CD4-positive, alpha-beta T cell treated with Interferon gamma for 1 hour (primary cell): ENCODE data around the gene USP24.

Experiments used
- DNase-seq: peaks from one replicate; pipeline ENCODE4 v3.0.0-alpha.2; 2020

Gene USP24

DNA sequence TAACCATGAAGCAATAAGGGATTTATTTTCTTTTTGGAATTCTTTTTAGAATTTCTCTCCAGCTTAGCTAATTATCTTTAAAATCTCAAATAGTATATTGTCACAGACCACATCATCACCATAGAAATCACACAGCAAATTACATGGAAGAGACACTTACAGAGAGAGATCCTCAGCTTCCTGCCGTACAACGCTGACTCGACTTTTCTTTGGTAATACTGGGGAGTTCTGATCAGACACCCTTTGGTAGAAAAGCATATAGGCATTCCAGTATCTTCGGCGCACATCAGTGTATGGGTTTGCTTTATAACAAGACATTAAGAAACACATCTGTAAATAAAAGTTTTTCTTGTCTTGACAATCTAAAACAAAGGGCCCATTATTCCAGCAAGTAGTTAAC is 120.1 kb downstream of the USP24 start:
- DNase-seq: no peak

DNA sequence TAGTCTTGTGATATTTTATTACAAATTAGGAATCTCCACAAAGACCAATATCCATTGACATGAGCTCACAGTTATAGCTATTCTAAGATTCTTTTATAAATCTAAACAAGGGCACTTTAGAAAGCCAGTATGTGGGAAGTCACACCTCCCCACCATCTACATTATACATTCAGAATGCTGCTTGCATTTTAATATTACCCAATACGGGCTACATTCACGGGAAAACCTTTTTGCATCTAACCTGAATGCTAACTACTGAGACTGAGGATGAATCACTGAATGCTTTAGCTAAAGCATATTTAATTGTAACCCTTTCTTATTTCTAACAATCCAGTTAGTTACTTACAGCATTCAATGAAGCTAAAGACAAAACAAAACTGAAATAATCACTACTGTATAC is 122.7 kb downstream of the USP24 start:
- DNase-seq: no peak

DNA sequence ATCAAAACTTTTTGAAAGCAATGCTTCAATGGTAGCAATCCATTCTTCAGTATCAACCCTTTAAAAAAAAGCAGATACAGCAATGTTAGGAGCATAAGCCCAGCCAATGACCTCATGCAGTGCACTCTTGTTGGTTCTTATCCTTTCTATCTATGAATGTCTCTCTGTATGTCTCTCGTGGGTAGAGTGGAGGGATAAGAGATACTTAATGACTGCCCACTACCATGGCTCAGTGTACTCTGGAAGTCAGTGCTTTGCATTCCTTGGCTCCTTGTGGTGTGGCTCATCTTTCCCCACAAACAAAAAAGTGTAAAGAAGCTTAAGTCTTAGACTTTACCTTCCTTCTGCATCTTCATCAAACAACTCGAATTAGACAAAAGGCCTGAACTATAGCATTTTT is 125.5 kb downstream of the USP24 start:
- DNase-seq: no peak

DNA sequence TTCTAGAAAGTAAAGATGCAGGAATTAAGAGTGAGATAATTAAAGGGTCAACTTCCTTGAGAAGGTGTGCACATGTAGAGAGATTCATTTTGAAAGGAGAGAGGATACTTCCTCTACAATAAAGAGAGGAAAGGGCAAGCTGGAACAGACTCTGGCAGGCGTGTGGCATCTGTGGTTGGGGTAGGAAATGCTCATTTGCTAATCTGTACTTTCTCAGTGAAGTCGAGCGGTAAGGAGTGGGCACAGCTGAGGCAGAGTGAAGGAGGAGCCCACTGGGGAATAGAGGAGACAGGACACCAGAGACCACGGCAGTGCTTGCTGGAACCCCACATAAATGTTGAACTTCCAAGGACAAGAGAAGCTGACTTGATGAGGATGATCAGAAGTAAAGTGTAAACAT is 126.8 kb downstream of the USP24 start:
- DNase-seq: no peak

DNA sequence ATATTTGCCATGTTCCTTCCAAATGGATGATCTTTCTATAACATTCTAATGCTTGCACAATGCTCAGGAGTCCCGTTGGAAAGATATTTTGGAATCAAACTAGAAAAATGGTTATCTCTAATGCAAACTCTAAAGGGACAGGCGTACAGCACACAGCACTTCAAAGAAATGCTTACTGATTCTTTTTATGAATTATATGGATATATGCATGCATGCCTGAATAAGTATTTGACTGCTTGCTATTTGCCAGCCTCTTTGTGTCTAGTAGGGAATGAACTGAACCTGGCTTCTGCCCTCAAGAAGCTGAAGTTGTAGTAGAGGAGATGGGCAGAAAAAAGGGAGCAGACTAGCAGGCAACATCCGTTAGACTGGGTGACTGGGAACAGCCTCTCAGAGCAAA is 127.7 kb downstream of the USP24 start:
- DNase-seq: no peak

DNA sequence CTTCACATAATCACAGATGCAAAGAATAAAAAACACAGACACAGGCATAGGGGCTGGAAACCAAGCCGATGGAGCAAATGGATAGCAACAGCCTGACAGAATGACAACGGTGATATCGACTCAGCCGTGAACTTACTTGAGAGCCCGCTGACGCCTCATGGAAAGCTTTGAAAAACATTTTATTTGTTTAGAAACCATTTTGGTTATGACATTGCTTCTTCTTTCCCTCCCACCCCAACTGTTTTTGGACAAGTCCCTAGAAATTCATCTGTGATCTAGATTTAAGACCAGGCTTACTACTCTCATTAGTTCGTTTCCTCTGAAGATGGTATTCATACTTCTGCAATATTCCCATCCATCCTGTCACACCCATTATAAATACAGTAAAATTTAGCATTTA is 130.9 kb downstream of the USP24 start:
- DNase-seq: no peak

DNA sequence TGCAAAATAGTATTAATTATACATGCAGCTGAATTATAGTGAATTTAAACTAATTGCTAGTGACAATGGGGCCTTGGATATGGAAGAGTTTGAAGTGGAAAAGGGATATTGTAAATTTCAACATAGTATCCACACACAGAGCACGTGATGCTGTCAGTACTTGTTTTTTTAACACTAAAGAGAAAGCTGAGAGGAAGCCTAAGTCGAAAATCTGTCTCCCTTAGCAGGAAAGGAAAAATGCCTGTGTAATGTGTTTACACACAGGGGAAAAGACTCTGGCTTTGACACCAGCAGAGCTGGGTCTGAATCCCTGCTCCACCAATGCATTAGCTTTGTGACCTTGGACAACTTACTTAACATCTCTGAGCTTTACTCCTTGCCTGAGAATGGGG is 133.3 kb downstream of the USP24 start:
- no peak for DNase-seq

DNA sequence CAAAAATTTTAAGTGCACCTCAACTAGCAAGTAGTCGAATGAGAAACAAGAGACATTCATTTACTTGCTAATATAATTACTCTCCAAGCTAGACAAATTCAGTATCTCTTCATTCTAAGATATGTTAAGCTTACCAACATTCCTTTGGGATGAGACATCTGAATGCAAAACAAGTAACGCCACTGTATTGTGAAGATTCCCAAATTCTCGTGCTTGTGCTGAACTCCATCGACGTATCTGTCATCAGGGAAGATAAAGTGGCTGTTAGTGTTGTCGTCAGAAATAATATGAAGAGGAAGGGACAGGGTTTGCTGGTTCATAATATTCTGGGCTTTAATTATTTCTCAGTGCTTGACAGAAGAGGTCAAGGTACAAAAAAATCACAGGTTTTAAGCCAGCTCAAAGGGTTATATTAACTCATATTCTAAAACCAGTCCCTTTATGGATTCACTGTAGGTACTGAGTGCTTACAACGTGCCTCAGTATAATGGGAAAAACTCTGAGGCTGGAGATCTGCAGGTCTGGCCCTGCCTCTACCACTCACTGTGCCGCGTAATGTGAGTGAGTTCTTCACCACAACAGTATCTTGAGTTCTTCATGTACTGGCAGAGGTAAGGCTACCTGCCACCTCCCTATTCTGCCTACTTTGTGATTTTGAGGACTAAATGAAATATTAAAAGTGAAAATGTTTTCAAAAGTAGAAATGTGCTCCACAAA is 133.8 kb downstream of the USP24 start:
- DNase-seq: no peak

DNA sequence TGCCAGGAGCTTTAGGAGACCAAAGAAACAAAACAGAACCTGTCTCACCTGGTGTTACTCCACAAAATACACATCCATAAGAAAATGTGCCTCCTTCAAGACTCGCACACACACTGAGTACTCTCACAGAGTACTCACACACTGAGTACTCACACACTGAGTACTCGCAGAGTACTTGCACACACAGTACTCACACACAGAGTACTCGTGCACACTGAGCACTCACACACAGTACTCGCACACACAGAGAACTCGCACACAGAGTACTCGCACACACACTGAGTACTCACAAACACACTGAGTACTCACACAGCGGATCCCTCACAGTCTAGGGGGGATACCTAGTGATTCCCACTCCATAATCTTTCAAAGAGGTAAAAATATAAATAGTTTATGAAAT is 135.5 kb downstream of the USP24 start:
- no peak for DNase-seq

DNA sequence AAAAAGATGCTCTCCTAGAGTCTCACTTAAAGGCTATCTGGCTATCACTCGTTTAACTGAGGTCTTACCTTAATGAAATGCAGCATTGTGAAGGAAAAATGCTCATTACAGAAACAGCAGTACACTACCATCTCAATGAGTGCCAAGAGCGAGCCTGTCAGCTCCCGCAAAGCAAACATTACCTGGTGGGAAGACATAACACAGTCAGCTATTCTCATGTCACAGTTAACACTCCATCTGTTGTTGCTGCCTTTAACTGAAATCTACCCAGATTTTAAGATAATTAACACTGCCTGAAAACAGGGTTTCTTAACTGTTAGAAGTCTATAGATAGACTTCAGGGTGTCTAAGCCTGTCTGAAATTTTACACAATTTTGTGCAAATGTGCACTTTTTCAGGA is 136.7 kb downstream of the USP24 start:
- DNase-seq: no peak

DNA sequence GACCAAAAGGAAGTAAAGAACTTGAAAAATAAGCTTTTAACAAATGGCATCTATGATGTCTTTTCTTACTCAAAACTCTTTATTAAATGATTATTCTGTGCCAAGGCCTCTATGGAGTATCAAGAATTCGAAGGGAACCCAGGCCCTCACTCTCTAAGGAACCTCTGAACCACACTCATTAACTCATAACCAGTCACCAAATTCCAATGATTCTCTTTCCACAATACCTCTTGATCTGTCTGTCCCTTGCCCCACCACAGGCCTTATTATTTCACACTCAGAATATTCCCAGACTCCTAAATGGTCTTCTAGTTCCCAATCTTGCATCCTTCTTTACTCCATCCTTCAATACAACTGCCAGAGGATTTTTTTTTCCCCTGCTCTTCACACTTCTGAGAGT is 138.8 kb downstream of the USP24 start:
- DNase-seq: no peak

DNA sequence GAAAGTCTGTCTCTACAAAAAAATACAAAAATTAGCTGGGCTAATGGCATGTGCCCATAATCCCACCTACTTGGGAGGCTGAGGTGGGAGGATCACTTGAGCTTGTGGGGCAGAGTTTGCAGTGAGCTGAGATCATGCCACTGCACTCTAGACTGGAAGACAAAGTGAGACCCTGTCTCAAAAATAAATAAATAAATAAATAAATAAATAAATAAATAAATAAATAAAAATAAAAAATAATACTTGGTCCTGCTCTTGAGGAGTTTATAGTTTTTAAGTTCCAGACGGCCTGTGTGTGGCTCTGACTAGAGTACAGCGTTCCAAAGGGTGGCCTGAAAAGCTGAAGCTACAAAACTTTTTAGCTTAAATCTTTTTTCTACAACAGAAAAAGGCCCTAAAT is 140.7 kb downstream of the USP24 start:
- DNase-seq: no peak

DNA sequence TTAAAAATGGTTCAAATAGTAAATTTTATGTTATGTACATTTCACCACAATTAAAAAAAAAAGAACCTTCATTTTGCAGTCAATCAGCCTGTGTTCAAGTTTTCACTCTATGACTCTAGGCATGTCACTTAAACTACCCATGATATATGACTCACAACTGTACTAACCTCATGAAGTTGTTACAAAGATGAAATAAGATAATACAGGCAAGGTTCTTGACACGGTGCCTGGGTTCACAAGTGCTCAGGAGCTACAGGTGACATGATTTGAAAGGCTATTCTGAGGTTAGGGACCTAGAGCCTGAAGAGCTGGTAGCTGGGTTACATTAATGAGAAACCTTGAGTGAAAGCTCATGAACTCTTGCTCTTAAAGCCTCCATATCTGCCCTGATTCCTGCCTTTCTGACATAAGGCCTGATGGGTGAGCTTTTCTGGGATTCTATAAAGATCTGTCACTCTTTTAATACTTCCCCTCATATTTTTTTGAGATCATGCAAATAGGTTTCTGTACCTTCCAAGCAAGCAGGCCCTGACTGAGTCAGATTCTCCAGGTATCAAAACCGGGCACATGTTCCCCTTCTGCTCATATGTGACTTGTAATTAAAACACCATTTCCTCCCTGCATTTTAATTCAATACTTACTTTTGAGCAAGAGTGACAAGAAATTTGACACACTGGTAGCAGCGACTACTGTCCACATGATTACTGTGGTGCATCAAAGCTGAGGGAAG is 141.8 kb downstream of the USP24 start:
- no peak for DNase-seq

DNA sequence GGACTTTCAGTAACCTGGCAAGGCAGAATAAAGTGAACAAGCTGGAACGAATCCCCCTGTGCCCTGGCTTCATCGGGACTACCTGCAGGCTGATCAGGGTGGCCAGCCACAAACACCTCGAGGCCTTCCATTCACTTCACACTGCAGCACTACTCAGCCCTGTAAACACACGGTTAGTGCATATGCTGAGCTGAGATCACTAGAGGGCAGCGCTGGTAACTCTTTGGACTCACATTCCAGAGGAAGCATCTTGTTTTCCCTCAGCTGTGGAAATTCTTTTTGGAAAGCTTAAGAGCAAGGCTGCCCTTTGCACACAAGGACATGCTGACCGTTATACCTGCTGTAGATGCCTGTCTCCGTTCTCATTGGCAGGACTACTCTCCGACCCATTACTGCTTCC is 143.7 kb downstream of the USP24 start:
- DNase-seq: no peak

DNA sequence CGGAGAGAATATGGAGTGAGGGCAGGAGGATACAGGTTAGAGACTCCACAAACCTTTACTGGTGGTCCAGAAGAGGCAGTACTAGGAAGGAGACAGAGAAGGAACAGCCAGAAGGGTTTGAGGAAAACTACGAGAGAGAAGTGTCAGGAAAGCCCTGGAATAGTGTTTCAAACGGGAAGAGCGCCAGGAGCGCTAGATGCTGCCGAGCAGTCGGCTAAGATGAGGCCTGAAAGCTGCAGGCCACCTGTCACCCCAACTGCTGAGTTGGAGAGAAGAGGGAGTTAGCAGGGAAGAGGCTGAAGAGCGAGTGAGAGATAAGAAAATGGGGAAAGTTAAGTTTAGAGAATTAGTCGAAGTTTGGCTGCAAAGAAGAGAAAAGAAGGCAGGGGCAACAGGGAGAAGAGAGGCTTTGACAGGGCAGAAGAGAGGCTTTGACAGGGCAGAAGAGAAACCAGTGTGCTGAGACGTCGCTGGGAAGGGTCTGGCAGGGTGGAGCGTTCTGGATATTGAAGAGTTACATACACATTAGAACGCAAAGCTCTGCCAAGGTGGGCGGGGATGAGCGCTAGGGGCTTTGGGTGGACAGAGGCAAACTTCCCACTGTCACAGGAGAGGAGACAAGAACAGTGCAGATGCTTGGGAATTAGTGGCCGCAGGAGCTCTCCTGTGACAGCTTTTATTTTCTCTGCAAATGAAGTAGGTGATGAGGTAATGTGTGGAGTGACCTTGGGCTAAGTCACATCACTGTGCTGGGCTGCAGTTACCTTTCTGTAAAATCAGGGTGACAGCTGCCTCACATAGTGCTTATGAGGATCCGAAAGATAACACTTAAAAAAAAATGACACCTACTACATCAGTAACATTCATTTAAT is 144.6 kb downstream of the USP24 start:
- no peak for DNase-seq

DNA sequence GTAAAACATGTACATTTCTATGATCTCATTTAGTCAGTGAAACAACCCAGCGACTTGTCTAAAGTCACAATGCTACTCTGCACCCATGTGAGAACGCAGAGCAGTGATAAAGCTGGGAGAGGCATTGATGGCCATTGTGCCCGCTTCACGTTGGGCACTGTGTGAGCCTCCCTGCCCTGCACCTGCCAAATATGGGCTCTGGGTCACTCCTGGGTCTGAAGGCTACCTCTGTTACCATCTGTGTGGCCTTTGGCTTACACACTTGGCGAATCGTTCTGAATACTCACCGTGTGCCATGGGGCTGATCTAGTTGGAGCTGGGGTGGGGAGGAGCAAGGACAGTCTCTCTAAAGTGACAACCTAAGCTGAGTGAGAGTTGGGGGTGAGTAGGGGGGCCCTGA is 145.9 kb downstream of the USP24 start:
- no peak for DNase-seq

DNA sequence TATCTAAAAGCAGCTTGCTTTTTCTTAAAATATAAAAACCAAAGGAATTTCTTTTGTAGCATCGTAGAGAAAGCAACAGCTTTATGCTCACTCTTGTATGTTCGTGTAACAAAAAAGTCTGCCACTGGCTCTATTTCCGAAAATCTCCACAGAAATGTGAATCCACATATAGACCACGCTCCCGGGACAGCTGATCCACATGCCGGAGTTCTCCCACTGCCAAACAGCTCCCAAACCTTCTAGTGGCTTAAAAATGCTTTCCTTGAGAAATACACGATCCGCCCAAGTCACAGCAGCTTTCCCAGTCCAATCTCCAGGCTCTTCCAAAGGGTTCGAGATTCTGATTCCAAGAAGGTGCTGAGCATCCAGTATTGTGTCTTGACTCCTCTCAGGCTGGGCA is 146.5 kb downstream of the USP24 start:
- DNase-seq: no peak

DNA sequence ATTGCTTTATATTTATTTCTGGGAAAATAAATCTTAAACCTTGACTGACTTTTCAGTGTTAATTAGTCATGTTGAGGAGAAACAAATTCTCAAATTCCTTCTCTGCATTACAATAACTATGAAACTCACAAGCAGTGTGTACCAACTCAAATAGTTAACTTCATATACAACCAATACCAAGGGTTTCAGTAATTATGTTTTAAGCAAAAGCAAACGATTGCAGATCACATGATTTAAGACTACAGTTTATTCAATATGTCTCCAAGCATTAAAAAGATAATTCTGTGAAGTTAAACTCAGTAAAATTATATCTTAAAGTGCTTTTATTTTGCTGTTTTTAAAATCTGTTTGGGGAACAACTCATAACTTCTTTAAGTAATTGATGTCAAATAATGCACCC is 147.2 kb downstream of the USP24 start:
- no peak for DNase-seq

DNA sequence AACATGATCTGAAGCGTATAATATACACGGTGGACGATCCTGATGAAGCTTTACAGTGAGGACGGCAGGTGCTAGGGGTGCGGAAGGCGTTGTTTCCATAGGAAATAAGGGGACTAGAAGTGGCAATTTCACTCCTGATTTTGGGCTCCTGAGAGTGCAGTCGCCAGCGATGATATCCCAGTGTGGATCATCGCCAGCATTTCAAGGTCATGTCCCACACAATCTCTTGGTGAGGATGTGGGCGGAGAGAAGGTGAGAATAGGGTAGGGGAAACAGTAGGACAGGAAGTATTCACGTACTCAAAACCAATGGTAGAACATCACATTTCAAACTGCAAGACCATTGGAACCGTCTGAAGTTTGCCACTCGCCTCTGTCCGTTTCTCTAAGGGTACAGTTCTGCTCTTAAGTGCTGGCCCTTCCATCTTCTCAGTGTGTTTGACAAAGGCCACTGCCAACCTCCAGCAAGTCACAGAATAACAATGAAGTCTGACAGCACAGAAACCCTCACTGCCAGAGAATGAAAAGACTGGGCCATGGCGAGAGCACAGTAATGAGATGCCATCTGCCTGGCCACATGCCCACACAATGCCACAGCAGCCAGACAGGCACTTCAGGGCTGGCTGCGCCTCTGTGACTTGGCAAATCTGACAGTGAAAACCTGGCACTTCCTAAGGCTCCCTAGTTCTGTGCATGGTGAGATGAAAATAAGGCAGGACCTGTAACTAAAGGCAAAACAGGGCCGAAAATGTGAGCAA is 148.0 kb downstream of the USP24 start:
- no peak for DNase-seq

DNA sequence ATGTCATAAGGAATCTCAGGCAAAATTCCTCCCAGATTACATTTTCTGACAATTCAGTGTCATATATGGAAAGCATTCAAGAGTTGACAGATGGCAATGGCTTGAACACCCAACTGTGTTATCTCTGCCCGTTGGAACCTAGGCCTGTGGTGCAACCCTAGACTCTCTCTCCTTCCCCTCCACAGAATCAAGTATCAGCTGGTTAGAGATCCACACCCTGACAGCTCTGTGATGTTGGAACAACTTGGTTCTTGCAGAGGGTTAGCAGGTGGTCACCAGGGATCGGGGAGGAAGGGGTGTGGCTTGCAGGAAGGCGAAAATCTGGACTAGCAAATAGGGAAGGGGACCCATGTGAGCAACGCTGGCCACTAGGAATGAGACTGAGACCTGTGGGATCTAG is 149.5 kb downstream of the USP24 start:
- DNase-seq: no peak

DNA sequence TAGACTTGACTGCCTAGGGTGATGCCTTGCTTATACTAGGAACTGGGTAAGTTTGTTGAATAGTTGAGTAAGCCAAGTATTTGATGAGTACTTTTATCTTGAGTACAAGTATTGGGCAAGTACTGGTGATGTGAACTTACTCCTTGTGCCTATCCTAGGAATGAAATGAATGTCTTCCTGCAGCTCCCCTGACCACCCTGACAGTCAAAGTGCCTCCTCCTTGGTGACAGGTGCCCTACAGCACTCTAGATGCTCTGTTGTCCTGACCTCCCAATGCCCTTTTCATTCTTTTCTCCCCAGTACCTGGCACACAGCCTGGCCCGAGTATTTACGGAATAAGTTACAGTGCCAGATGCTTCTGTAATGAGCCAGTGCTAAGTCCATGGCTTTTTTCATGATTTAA is 150.3 kb downstream of the USP24 start:
- no peak for DNase-seq

DNA sequence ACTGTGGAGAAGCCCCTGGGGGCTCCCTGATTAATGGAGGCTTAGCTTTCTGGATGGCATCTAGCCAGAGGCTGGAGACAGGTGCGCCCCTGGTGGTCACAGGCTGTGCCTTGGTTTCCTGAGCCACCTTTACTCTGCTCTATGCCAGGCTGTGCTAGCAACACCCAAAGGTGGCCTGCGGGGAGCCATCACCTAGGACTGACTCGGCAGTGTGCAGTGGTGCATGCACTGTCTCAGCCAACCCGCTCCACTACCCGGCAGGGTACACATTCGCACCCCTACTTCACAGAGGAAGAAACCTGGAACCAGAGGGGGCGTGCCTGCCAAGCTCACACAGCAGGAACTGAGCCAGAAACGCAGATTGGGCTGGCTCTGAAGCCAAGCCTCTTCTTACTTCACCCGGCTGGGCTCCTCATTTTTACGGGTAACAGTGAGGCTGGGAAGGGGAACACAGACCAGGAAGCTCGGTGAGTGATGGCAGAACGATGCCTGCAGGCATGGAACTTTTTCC is 151.0 kb downstream of the USP24 start:
- no peak for DNase-seq

DNA sequence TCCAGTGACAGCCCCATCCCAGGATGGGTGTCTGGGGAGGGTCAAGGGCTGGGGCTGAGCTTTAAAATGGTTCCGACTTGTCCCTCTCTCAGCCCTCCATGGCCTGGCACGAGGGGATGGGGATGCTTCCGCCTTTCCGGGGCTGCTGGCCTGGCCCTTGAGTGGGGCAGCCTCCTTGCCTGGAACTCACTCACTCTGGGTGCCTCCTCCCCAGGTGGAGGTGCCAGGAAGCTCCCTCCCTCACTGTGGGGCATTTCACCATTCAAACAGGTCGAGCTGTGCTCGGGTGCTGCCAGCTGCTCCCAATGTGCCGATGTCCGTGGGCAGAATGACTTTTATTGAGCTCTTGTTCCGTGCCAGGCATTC is 151.6 kb downstream of the USP24 start:
- no peak for DNase-seq
